HG02852 (cell line): ENCODE data around the gene ATG2A.

Source experiments
- ATAC-seq: cut with Tn5 transposase; IDR thresholded peaks from one replicate; pipeline ENCODE4 v1.9.1; 2021; ENCODE audit warnings: mild to moderate bottlenecking, moderate library complexity; ENCODE audit not compliant: unreplicated experiment

ATG2A gene

GRCh38 chr11:64916775-64917662, at the start of gene ATG2A:
Gene ATG2A, minus strand, starts transcription at chr11:64917209. Its CDS starts 74 bp downstream, at chr11:64917135.
- ATAC-seq, result peak; percentile 92

- ATAC-seq, result no peak
These were observed 46.1 kb upstream of the ATG2A start for GRCh38 chr11:64963072-64963631.

DNA sequence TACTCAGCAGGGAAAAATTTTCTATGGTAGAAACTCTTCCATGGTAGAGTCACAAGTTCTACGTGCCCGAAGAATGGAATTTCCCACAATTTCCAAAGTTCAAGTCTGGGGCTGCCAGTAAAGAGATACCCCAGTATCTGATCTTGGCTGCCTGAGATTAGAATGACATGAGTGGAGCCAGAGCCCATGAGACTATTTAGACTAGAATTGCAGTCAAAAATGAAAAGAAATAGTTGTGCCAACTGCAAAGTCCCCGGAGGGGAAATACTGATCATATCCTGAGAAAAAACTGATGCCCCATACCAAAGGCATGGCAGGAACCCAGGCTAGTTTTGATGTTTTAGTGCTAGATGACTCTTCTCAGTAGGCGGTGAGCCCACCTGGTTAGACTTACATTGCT, 43.7 kb upstream of the ATG2A start:
- ATAC-seq, result no peak

GRCh38 chr11:64959498-64959897, 42.5 kb upstream of the ATG2A start:
- ATAC-seq, result no peak

DNA sequence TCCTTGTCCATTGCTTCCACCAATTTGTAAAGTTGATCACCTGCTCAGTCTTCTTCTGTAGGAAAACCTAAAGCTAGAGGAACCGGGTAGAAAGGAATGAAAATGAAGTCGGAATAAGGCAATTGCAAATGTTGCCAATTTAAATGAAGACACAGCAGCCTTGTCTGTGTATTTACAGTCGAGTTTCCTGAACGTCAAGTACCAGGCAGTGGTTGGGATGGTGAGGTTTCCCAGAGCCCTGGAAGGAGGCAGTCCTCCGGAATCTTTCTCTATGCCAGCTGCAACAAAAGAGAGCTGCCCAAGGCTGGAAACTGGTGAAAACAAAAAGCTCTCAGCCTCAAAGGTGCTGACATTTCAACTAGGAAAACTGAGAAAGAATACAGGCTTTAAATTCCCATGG, 37.2 kb upstream of the ATG2A start:
- no peak for ATAC-seq

- ATAC-seq, result no peak
These were observed 34.5 kb upstream of the ATG2A start for GRCh38 chr11:64951529-64951928.

GRCh38 chr11:64947208-64947814, 30.3 kb upstream of the ATG2A start:
- no peak for ATAC-seq

DNA sequence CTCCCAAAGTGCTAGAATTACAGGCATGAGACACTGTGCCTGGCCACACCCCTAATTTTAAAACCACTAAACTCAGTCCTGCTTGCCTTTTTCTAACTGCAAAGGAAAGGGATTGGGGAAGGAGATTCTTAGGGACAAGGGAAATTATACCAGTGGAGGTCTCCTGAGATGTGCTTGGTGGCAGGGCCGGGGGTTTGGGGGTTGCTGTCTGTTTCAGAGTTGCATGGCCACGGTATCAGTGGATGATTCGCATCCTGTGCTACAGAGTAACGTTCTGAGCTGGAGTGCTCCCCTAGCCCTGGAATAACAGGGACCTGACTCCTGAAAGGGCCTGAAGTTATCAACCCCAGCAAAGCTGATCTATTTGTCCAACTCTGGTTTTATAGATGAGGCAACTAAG, 19.5 kb upstream of the ATG2A start:
- no peak for ATAC-seq

DNA sequence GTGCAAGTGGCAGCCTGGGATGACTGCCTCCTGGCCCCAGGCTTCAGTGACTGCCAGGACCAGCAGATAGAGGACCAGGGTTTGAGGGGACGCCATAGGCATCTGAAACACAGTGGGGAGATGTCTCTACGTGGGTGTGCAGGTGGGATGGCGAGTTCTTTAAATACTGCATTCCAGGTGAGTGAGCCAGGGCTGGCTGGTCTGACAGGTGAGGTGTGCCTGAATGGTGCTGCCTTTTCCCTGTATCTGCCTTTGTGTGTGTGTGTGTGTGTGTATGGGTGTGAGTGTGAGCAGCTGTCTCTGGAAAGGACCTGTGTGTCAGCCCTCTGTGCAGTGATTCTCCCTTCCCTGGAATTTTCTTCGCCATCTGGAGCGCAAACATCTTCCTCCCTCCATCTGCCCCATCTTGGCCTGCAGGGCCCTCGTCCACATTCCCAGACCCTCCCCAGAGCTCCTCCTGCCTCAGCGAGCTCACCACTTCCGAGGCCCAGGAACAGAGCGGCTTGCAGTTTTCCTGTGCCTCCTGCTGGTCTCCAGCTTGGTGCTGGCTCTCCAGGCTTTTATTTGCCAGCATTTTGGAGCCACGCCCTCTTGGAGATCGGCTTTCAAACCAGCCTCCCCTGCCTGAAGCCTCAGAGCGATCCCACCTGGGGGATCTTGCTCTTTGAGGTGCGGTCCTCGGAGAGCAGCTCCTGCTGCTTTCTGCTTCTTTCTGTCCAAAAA, 18.5 kb upstream of the ATG2A start, which contains the start of gene GPHA2:
Gene GPHA2 (minus strand): TSS at position 535 of the 723 bp plus-strand sequence. CDS start 433 bp downstream, at position 102.
- no peak for ATAC-seq

- no peak for ATAC-seq
These were observed 17.8 kb upstream of the ATG2A start for GRCh38 chr11:64934682-64935358.

DNA sequence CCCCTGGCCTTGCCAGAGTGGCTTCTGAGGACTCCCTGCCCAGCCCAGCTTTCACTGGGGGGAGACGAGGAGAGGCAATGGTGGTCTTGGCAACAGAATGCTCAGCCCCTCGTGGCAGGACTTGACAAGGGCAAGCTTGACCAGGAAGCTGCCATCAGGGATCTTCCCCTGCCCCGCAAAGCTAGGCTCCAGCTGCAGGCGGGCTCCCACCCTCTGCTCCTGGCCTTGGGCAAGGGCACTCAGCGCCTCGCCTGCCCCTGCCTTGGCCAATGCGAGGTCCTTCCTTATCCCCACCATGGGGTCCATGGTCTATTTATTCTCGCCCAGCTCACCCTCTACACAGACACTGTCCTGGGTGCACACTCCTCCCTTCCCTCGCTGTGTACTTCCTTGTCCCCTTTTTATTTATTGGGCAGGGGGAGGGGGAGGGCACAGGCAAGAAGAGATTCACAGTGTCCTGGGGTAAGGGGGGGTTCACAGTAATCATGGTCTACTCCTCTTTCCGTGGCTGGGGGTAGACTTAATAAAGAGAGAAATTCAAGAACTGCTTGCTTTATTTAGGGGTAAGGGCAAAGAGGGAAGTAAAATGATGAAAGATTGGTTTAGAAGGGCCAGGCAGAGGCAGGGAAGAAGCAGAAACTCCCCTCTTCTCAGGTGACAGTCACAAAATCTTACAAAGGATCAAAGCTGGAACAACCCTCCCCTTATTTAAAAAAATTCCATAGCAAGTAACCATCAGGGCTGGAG, 17.1 kb upstream of the ATG2A start:
- ATAC-seq, result no peak

DNA sequence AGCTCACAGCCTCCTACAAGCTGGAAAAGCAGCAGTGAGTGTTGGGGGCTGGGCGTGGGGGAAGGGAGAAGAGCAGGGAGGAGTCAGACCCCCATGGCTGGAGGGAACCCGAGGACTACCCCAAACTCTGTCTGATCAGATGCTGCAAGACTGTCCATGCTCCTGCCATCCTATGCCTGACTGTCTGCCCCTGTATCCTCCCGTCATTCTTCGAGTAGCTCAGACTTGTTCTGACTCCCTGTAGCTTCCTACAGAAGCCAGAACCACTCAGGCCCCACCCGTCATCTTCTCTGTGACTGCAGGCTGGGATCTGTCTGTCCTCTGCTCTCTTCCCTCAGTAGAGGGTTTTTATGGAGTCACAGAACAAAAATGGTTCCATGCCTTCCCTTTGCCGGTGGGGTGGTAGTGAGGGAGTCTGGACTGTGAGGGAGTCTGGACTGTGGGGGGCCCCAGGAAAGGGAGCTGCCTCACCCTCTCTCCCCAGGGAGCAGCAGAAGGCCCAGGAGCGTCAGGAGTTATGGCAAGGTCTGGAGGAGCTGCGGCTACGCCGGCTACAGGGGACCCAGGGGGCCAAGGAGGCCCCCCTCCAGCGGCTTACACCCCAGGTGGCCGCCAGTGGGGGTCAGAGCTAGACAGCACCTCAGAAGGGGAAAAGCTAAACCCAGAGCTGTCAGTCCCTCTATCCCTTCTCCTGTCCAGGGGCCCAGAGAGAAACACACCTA, 16.4 kb upstream of the ATG2A start:
- ATAC-seq, result no peak

- ATAC-seq, result no peak
These were observed 15.3 kb upstream of the ATG2A start for GRCh38 chr11:64932324-64932723.

DNA sequence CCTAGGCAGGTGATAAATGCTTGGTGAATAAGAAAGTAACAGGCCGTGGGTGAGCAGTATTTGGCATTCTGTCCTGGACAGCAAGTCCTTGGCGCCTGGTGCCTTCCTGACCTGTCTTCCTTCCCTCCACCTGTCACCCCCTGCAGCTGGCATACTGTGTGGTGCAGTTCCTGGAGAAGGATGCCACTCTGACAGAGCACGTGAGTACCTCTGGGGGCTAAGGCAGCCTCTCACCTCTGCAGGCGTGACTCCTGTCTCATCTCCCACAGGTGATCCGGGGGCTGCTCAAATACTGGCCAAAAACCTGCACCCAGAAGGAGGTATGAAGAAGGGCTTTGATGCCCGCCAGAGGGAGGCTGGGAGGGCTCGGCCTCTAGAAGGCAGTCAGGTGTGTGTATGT, 14.3 kb upstream of the ATG2A start:
- no peak for ATAC-seq

GRCh38 chr11:64930340-64930739, 13.3 kb upstream of the ATG2A start:
- ATAC-seq, result no peak

DNA sequence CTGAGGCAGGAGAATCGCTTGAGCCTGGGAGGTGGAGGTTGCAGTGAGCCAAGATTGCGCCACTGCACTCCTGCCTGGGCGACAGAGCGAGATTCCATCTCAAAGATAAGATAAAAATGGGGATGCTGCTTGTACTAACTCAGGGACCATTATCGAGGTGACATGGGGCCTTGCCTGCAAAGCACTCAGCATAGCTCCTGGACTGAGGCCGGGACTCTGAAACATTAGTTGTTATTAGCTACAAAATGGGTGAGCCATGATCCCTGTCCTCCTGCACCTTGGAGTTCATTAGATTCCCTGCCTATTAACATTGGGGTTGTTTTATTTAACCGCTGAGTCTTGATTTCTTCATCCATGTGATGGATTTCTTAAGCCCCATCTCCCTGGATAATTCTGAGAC, 12.6 kb upstream of the ATG2A start:
- ATAC-seq, result no peak

DNA sequence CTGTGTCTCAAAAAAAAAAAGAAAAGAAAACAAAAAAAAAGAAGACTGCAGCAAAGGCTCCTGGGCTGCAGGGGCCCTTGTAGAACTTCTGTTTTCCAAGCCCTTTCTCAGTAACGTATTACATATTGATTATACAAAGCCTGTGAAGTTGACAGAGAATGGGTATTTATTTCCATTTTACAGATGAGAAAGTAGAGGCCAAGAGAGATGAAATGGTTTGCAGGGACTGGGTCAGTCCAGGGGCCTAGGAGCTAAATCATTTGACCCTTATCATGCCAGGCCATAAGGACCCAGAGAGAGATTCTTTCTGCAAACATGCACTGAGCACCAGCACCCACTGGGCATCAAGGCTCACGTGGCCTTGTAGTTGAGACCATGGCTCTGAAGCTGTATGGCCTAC, 11.9 kb upstream of the ATG2A start:
- ATAC-seq, result no peak

- no peak for ATAC-seq
These were observed 9.7 kb upstream of the ATG2A start for GRCh38 chr11:64926689-64927088.
